K562 (cell line): ENCODE data around the gene HOXB8. TPM values are rescaled to one million over a fixed set of nuclear protein-coding genes. Genes with fewer than 3 reads are reported as not detected.

Experiments
- EGR1 ChIP-seq: fragments of 450-650 bp; conservative IDR thresholded peaks from 2 replicates; pipeline ENCODE4 v1.6.1; 2017; ENCODE audit warnings: mild to moderate bottlenecking
- ERF ChIP-seq: fragments of 450-650 bp; formaldehyde crosslinking; IDR thresholded peaks from 2 replicates; pipeline ENCODE4 v1.4.0; 2020; ENCODE audit warnings: mild to moderate bottlenecking, mixed read lengths
- ETS1 ChIP-seq: conservative IDR thresholded peaks from 2 replicates; pipeline ENCODE4 v1.6.1; 2011; ENCODE audit warnings: low read depth, mild to moderate bottlenecking, low read length; ENCODE audit not compliant: control insufficient read depth
- KAT7 ChIP-seq: sonication (generic); formaldehyde crosslinking; IDR thresholded peaks from 2 replicates; pipeline ENCODE4 v1.8.0; 2022; ENCODE audit warnings: missing genetic modification reagents, mild to moderate bottlenecking, borderline replicate concordance
- MXI1 ChIP-seq: IDR thresholded peaks from 2 replicates; pipeline ENCODE4 v1.6.1; 2011; ENCODE audit warnings: low read depth, mild to moderate bottlenecking, improper control_type of control experiment, low read length
- NR3C1 ChIP-seq: sonication (generic); formaldehyde crosslinking; IDR thresholded peaks from 2 replicates; pipeline ENCODE4 v1.8.1; 2022; ENCODE audit warnings: missing genetic modification reagents
- RBBP5 ChIP-seq: fragments of 200-600 bp; sonication (generic); IDR thresholded peaks from 2 replicates; pipeline ENCODE4 v1.6.1; 2012; ENCODE audit warnings: borderline replicate concordance, mild to moderate bottlenecking, low read length, control low read depth, inconsistent platforms; ENCODE audit not compliant: insufficient read depth, poor library complexity, severe bottlenecking
- SMARCE1 ChIP-seq: fragments of 450-650 bp; IDR thresholded peaks from 2 replicates; pipeline ENCODE4 v1.7.1; 2016; ENCODE audit warnings: mild to moderate bottlenecking
- SUPT5H ChIP-seq: fragments of 450-650 bp; IDR thresholded peaks from 2 replicates; pipeline ENCODE4 v1.6.1; 2016
- YY1 ChIP-seq, 3 experiments: IDR thresholded peaks; 2 replicates each; pipeline ENCODE4 v1.6.1; 2011; ENCODE audit warnings: low read length in 2 of 3, mild to moderate bottlenecking in 2 of 3, moderate library complexity in 2 of 3, borderline replicate concordance in 1 of 3, control low read depth in 1 of 3, low read depth in 1 of 3; ENCODE audit not compliant: insufficient read depth in 3 of 3, insufficient replicate concordance in 2 of 3, control insufficient read depth in 1 of 3, insufficient read length in 1 of 3; ENCODE audit errors: extremely low read depth in 1 of 3
- ZFX ChIP-seq: sonication (generic); formaldehyde crosslinking; IDR thresholded peaks from 2 replicates; pipeline ENCODE4 v1.8.0; 2022; ENCODE audit warnings: mild to moderate bottlenecking, missing genetic modification reagents, moderate library complexity
- ZNF146 ChIP-seq: IDR thresholded peaks from one replicate; pipeline ENCODE4 v1.6.1; 2018; ENCODE audit warnings: missing compliant biosample characterization; ENCODE audit not compliant: unreplicated experiment
- ZNF592 ChIP-seq: fragments of 450-650 bp; IDR thresholded peaks from 2 replicates; pipeline ENCODE4 v1.6.1; 2017; ENCODE audit warnings: antibody characterized with exemption, mild to moderate bottlenecking
- ZNF766 ChIP-seq: fragments of 200-800 bp; sonication (Bioruptor generic); conservative IDR thresholded peaks from 2 replicates; pipeline ENCODE4 v1.6.1; 2016; ENCODE audit warnings: missing genetic modification characterization, missing compliant biosample characterization
- polyA plus RNA-seq, 8 experiments: library from polyadenylated mRNA; depleted of rRNA in 4 of 8; stranded (reverse) in 5 of 8; unstranded in 3 of 8; fragments of >200 nt; fragmentation: Nextera tagmentation in 2 of 8; fragmentation: Illumina TruSeq in 1 of 8; extraction: Ambion mirVana in 2 of 8; extraction: Trizol in 1 of 8; gene quantifications; 2 replicates each; pipeline versions ENCODE4 v1.2.1 to v1.2.3, GENCODE V29; 2011 to 2014; ENCODE audit warnings: inconsistent platforms in 1 of 8, missing spikeins in 1 of 8
- total RNA-seq, 7 experiments: library from RNA; depleted of rRNA in 6 of 7; stranded (reverse); fragments of >200 nt in 6 of 7; fragmentation: Illumina TruSeq in 2 of 7; extraction: Trizol in 2 of 7; gene quantifications; 2 replicates each; pipeline versions ENCODE4 v1.2.1 to v1.2.3, GENCODE V29; 2011 to 2021; ENCODE audit warnings: low replicate concordance in 1 of 7
- TF ChIP-seq, protein P1 (sequence below): fragments of 200-800 bp; sonication (Bioruptor generic); IDR thresholded peaks from 2 replicates; pipeline ENCODE4 v1.6.1; 2016; ENCODE audit warnings: missing genetic modification characterization, missing compliant biosample characterization

HOXB8 gene
- total and polyA plus RNA-seq, 9 of the 15 experiments (the other 6 are each of a cell fraction or from before 2014, with no cell fraction given) = 0.52 to 23.8 (median 3.6) TPM

DNA sequence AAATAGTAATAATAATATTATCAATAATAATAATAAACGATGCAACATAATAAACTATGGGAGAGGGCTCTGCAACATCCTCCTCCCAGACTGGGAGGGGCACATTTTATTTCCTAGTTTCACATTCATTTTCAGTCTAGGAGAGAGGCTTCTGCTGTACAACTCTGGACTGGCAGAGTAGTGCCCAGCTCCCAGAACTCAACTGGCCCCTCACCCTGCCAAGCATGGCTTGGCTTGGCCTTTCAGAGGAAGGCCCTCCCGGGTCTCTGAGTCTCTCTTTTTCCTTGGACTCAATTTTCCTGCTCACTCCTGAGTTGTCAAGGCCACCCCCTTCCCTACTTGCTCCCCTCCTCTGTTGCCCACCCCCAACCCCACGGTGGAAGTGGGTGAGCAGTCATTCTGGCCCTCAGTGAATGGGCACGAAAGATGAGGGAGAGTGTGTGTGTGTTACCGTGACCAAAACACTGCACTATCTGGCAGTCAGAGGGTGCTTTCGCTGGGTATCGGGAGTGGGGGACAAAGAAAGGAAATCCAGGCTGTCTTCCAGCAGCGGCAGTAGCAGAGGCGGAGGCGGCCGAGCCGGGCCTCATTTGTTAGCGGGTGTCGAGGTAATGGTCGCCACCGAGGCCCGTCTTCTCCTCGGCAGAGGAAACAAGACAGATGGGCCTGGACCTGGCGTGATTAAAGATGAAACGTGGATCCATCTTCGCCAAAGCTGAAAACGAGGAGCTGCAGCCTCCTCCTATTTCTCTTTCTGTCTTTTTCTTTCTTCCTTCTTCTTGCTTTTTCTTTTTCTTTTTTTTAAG lies 39.2 kb downstream of the HOXB8 start (continued):
- TF ChIP-seq RBBP5 (peak; percentile 39), ERF (CRISPR knock-in tag) (0 out of 2 replicates have a peak, but pooled peaks have one; percentile 41), SUPT5H (peak; percentile 21; the same call in 1 of the 2 replicates), ZFX (CRISPR knock-in tag) (peak; percentile 51; the same call in 1 of the 2 replicates), ZNF146 (CRISPR knock-in tag) (no peak), SMARCE1 (0 out of 2 replicates have a peak, but pooled peaks have one; percentile 11), NR3C1 (CRISPR knock-in tag) (no peak), EGR1 (0 out of 2 replicates have a peak, but pooled peaks have one; percentile 17), ETS1 (0 out of 2 replicates have a peak, but pooled peaks have one; percentile 35), MXI1 (no peak), KAT7 (peak; percentile 50; the same call in 1 of the 2 replicates), ZNF766 (CRISPR knock-in tag) (peak; percentile 51), YY1 (IDR thresholded peaks at IDR 0.05; ENCODE audit: borderline replicate concordance in 1 of 3, control insufficient read depth in 1 of 3, extremely low read depth in 1 of 3, insufficient read depth in 3 of 3, insufficient read length in 1 of 3, insufficient replicate concordance in 2 of 3, low read depth in 1 of 3, low read length in 2 of 3) (peak in 1 of 3 experiments; percentile 39), ZNF592 (peak; percentile 47; the same call in 1 of the 2 replicates)
- TF ChIP-seq, protein P1, sequence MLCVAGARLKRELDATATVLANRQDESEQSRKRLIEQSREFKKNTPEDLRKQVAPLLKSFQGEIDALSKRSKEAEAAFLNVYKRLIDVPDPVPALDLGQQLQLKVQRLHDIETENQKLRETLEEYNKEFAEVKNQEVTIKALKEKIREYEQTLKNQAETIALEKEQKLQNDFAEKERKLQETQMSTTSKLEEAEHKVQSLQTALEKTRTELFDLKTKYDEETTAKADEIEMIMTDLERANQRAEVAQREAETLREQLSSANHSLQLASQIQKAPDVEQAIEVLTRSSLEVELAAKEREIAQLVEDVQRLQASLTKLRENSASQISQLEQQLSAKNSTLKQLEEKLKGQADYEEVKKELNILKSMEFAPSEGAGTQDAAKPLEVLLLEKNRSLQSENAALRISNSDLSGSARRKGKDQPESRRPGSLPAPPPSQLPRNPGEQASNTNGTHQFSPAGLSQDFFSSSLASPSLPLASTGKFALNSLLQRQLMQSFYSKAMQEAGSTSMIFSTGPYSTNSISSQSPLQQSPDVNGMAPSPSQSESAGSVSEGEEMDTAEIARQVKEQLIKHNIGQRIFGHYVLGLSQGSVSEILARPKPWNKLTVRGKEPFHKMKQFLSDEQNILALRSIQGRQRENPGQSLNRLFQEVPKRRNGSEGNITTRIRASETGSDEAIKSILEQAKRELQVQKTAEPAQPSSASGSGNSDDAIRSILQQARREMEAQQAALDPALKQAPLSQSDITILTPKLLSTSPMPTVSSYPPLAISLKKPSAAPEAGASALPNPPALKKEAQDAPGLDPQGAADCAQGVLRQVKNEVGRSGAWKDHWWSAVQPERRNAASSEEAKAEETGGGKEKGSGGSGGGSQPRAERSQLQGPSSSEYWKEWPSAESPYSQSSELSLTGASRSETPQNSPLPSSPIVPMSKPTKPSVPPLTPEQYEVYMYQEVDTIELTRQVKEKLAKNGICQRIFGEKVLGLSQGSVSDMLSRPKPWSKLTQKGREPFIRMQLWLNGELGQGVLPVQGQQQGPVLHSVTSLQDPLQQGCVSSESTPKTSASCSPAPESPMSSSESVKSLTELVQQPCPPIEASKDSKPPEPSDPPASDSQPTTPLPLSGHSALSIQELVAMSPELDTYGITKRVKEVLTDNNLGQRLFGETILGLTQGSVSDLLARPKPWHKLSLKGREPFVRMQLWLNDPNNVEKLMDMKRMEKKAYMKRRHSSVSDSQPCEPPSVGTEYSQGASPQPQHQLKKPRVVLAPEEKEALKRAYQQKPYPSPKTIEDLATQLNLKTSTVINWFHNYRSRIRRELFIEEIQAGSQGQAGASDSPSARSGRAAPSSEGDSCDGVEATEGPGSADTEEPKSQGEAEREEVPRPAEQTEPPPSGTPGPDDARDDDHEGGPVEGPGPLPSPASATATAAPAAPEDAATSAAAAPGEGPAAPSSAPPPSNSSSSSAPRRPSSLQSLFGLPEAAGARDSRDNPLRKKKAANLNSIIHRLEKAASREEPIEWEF (CRISPR knock-in tag) = no peak
